GM12875 (cell line): ENCODE results near the gene NFYC.

Experiments used
- H3K4me3 ChIP-seq: one replicate; pipeline ENCODE4 v1.5.1; 2011; ENCODE audit warnings: low read depth, low read length, control low read depth
- TF ChIP-seq, protein P1 (sequence below): IDR thresholded peaks from 2 replicates; pipeline ENCODE4 v1.5.1; 2011; ENCODE audit warnings: low read depth, mild to moderate bottlenecking, control low read depth, inconsistent platforms, low read length, moderate library complexity, borderline replicate concordance; ENCODE audit not compliant: insufficient read depth

Gene NFYC

DNA sequence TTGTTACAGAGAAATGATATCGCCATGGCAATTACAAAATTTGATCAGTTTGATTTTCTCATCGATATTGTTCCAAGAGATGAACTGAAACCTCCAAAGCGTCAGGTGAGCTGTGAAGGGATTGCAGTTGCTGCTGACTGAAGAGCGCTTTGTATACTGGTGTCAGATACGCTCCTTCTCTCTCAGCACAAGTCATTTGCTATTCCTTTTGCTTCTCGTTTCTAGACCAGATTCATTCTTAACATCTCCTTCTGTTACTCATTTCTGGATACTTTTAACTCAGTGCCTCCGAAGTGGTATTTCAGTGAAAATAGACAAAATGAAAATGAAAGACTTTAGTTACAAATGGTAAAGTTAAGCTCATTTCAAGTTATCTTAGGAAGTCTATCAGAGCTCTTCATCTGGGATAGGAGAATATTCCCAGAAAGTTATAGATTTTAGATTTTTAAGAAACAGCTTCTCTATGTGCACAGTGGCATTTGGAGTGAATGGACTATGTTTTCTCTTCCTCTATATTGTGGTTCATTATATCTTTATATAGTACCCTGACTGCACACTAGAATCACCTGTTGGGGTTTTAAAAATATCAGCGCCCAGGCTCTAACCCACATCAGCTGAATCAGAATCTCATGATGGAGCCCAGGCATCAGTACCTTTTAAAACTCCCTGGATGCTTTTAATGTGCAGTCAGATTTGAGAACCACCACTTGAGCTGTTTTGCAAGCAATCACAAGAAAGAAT lies 61.8 kb downstream of the NFYC start:
- H3K4me3 ChIP-seq: no peak overlapping the region
- TF ChIP-seq, protein P1, sequence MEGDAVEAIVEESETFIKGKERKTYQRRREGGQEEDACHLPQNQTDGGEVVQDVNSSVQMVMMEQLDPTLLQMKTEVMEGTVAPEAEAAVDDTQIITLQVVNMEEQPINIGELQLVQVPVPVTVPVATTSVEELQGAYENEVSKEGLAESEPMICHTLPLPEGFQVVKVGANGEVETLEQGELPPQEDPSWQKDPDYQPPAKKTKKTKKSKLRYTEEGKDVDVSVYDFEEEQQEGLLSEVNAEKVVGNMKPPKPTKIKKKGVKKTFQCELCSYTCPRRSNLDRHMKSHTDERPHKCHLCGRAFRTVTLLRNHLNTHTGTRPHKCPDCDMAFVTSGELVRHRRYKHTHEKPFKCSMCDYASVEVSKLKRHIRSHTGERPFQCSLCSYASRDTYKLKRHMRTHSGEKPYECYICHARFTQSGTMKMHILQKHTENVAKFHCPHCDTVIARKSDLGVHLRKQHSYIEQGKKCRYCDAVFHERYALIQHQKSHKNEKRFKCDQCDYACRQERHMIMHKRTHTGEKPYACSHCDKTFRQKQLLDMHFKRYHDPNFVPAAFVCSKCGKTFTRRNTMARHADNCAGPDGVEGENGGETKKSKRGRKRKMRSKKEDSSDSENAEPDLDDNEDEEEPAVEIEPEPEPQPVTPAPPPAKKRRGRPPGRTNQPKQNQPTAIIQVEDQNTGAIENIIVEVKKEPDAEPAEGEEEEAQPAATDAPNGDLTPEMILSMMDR: no peak

DNA sequence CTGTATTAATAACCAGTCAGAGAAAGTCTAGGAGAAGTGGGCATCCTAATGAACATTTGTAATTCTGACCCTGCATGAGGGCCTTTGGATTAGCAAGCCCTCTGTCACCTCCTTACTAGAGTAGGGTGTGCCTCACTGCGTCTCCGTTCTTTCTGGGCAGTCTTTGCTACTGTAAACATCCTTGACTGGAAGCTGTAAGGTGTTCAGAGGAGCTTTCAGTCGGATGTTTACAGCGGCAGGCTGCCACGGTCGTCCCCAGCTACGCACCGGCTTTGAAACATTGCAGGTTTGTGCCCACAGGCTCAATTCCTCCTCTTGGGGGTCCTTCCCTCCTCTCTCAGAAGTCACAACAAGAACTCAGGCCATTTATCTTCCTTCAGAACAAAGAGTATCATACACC lies 62.7 kb downstream of the NFYC start:
- no peak overlapping the region for H3K4me3 ChIP-seq
- TF ChIP-seq, protein P1: no peak

DNA sequence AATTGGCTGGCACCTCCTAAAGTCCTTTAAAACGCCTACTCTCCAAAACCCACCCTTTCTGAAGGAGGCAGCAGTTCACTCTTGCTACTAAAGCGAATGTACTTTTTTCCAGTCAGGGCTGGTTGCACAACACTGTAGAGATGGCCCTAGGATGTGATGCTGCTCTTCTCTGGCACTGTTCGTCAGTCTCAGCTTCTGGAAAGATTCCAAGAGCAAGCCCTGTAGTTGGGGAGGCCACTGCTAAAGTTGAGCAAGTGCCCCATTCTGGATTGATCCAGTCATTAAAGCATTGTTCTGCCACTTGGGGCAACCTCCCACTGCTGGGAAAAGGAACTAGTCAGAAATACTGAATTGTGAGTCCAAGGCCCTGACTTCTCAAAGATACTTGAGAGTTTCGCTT lies 63.6 kb downstream of the NFYC start:
- TF ChIP-seq, protein P1: no peak
- H3K4me3 ChIP-seq: no peak overlapping the region

DNA sequence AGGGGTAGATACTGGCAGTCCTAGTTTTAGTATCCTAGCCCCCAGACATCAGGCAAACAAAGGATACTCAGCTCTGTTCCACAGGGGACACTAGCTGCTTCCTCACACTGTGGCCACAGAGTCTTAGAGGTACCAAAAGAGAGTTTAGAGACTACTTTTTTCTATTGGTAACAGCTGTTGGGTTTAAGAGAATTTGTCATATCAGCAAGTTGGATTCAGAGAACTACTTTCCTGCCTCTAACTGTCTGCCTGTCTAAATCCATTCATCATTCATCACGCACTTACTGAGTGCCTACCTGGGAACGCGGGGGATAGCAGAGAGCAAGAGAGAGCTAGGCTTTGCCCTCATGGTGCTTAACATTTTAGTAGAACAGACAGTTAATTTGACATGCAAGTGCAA lies 65.0 kb downstream of the NFYC start:
- H3K4me3 ChIP-seq: no peak overlapping the region
- TF ChIP-seq, protein P1: no peak

DNA sequence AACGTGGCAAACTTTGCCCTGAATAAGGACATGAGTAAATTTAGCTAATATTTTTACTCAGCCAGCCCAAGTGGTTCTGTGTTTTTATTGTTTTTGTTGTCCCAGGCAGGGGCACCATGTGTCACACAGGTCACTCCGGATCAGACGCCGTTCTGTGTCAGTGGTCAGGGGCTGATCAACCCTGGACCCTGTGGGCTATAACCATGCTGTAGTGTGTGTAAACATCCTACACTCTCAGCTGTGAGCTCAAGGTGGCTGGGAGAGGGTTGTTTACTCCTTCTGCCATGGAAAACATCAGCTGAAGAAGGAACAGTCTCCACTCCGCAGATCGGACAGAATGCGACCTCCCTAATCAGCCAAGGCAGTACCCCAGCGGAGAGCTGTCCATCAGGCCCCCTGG lies 65.6 kb downstream of the NFYC start:
- TF ChIP-seq, protein P1: no peak
- H3K4me3 ChIP-seq: no peak overlapping the region

DNA sequence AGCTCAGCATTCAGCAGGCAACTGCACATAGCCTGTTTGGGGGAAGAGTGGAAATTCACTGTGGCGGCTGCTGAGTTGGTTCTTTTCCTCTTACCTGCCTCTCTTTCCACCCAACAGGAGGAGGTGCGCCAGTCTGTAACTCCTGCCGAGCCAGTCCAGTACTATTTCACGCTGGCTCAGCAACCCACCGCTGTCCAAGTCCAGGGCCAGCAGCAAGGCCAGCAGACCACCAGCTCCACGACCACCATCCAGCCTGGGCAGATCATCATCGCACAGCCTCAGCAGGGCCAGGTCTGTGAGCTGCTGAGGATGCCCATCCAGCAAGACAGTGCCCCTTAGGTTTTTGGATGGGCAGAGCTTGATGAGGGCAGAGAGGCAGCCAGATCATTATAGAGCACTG lies 66.5 kb downstream of the NFYC start:
- H3K4me3 ChIP-seq: no peak overlapping the region
- TF ChIP-seq, protein P1: no peak

DNA sequence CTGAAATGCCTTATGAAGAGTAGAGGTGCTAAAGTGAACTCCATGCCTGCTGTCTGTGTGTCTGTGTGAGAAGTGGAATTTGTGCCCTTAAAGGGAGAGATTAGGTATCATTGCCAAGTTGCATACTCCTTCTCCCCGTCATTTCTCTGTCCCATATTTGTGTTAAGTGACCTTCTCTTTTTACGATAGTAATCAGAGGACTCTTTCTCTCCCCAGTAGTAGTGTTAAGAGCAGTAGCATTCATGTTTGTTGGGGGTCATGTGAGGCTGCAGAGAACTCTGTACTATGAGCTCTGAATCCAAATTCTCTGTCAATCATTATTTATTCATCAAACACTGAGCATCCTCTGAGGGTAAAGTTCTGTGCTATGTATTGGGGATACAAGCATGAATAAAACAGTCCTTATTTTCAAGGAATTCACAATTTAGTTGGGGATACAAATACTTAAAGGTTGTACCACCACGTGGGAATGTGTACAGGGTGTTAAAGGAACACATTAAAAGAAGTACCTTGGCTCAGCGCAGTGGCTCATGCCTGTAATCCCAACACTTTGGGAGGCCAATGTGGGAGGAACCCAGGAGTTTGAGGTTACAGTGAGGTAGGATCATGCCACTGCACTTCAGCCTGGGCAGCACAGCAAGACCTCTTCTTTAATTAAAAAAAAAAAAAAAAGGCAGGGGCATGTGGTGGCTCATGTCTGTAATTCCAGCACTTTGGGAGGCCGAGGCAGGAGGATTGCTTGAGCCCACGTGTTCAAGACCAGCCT lies 67.3 kb downstream of the NFYC start:
- TF ChIP-seq, protein P1: no peak
- H3K4me3 ChIP-seq: no peak overlapping the region
